Coronary artery (tissue), 2 donors: ENCODE results near the gene CD1E.
"Not testable (repeated sequence)": the region's sequence is repeated elsewhere in the genome, so short reads cannot be mapped to it uniquely, and the experiment has no call there.

ENCODE experiments used
- DNase-seq: peaks from one replicate; pipeline ENCODE4 v3.0.0-alpha.2; 2017; ENCODE audit warnings: low spot score
- H3K27ac ChIP-seq, 2 donors: fragments of 200-600 bp; sonication (generic); one replicate each; pipeline ENCODE4 v1.5.1; 2016 to 2019
- H3K4me3 ChIP-seq: fragments of 200-600 bp; sonication (generic); 2 replicates; pipeline ENCODE4 v1.5.1; 2016; ENCODE audit warnings: mild to moderate bottlenecking, moderate library complexity
- CTCF ChIP-seq: fragments of 200-600 bp; sonication (generic); IDR thresholded peaks from one replicate; pipeline ENCODE4 v1.5.1; 2019; ENCODE audit warnings: antibody characterized with exemption

Gene CD1E

GRCh38 chr1:158362482-158362881, 8.8 kb downstream of the CD1E start:
- Histone ChIP-seq H3K4me3 (no peak overlapping the region), H3K27ac (no peak overlapping the region)
- no peak for DNase-seq
- no peak for TF ChIP-seq CTCF

GRCh38 chr1:158362941-158363340, 9.2 kb downstream of the CD1E start:
- H3K4me3 ChIP-seq: no peak overlapping the region
- no peak for DNase-seq
- TF ChIP-seq CTCF: no peak
- no peak overlapping the region for H3K27ac ChIP-seq

GRCh38 chr1:158366783-158367182, 13.1 kb downstream of the CD1E start:
- Histone ChIP-seq H3K27ac (no peak overlapping the region), H3K4me3 (no peak overlapping the region)
- no peak for TF ChIP-seq CTCF
- no peak for DNase-seq

GRCh38 chr1:158371188-158371953, 17.7 kb downstream of the CD1E start:
- no peak for DNase-seq
- no peak for TF ChIP-seq CTCF
- H3K4me3 ChIP-seq: no peak overlapping the region
- no peak overlapping the region for H3K27ac ChIP-seq

GRCh38 chr1:158374101-158374500, 20.4 kb downstream of the CD1E start:
- H3K4me3 ChIP-seq, H3K27ac ChIP-seq, DNase-seq: not testable (repeated sequence)

- no peak for DNase-seq
- no peak for TF ChIP-seq CTCF
- Histone ChIP-seq H3K27ac (no peak overlapping the region), H3K4me3 (no peak overlapping the region)
Observed at GRCh38 chr1:158374860-158375259, 21.2 kb downstream of the CD1E start.

GRCh38 chr1:158390331-158390730, 36.6 kb downstream of the CD1E start:
- DNase-seq: no peak
- TF ChIP-seq CTCF: no peak
- Histone ChIP-seq H3K27ac (no peak overlapping the region), H3K4me3 (no peak overlapping the region)
